Activated gamma-delta T cell treated with Interleukin-2 at 50 U/mL for 16 hours (primary cell): ENCODE data around the gene CAND1.
"Not testable (repeated sequence)": the region's sequence is repeated elsewhere in the genome, so short reads cannot be mapped to it uniquely, and the experiment has no call there.

Experiments used
- DNase-seq: peaks from one replicate; pipeline ENCODE4 v3.0.0-alpha.2; 2020

Gene CAND1

DNA sequence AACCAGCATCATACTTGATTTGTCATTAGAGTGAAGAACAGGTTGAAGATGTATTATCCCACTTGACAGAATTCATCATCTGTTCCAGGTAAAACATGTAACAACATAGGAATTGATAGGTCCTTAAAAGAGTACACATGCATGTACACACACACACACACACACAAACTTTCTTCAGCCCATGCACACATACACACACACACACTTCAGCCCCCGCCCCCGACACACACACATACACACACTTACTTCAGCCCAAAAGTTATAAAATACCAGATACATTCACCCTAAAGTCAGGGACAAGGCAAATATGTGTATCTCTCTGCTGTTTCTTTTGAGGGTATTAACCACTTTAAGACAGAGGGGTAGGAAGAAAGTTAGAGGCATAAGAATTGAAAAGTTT lies 15.4 kb downstream of the CAND1 start:
- DNase-seq: no peak

GRCh38 chr12:67286257-67286656 lies 17.1 kb downstream of the CAND1 start:
- no peak for DNase-seq

DNA sequence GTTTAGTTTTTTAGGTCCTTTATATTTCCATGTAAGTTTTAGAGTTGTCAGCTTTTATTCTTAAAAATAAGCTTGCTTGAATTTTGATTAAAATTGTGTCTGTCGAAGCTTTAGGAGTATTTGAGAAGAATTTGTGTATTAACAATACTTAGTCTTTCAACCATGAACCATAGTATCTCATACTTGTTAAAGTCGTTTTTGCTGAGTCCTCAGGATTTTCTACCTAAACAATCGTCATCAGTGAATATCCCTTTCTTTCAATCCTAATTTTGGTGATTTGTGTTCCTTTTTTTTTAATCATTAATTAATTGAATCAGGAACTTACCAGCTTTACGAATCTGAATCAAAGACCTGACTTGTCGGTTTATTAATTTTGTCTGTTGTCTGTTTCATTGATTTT lies 18.2 kb downstream of the CAND1 start:
- DNase-seq: no peak

DNA sequence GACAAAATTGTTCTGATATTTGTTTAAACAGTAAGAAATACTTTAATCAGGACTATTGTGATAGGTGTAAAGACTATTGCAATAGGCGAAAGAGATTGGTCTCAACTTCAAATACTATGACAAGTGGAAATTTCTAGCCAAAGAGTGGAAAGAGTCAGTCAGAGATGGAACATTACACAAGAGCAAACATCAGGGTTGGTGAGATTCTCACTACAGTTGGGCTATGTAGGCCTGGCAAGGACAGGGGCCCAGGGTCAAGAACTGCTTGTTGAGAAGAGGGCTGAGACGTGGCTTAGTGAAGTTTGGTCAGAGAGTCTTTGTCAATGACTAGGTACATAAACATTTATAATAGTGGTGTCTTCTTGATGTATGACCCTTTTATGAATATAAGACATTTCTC lies 19.4 kb downstream of the CAND1 start:
- no peak for DNase-seq

DNA sequence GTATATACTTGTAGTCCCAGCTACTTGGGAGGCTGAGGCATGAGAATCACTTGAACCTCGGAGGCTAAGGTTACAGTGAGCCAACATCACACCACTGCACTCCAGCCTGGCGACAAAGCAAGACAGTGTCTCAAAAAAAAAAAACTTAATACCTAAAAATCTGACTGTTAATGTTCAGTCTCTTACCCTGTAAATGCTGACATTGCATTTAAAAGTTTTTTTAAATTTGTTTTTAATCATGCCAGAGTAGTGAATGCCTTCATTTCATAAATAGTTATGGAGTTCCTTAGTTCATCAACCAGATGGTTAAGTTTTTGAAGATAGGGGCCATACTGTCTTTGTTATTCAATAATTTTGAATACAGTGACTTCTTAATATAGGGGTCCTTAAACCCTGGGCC lies 21.2 kb downstream of the CAND1 start:
- no peak for DNase-seq

- no peak for DNase-seq
These were observed 30.4 kb downstream of the CAND1 start for GRCh38 chr12:67299526-67299925.

DNA sequence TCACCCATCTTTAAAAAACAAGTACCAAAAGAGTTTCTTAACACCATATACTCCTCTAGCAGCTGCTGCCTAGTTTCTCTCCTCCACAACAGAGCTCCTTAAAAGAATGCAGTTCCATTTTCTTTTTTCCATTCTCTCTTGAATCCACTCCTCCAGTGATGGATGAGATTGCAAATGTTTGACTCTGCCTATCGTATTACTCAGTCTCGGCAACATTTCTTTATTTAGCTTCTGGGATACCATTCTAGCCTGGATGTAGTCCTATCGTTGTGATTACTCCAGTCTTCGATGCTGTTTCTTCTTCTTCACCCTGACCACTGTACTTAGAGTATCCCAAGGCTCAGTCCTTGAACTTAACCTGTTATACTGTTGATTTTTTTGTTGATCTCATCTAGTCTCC lies 30.8 kb downstream of the CAND1 start:
- no peak for DNase-seq

DNA sequence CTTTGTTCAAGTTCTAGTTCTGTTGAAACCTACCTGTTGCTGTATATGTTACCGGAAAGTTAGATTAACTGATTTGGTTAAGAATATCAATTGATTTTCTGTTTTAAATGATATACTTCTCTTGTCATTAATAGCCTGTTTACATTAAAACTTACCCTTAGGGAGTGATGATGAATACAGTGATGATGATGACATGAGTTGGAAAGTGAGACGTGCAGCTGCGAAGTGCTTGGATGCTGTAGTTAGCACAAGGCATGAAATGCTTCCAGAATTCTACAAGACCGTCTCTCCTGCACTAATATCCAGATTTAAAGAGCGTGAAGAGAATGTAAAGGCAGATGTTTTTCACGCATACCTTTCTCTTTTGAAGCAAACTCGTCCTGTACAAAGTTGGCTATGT lies 33.0 kb downstream of the CAND1 start:
- no peak for DNase-seq

DNA sequence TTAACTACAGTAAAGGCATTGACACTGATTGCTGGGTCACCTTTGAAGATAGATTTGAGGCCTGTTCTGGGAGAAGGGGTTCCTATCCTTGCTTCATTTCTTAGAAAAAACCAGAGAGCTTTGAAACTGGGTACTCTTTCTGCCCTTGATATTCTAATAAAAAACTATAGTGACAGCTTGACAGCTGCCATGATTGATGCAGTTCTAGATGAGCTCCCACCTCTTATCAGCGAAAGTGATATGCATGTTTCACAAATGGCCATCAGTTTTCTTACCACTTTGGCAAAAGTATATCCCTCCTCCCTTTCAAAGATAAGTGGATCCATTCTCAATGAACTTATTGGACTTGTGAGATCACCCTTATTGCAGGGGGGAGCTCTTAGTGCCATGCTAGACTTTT lies 36.4 kb downstream of the CAND1 start:
- DNase-seq: no peak

DNA sequence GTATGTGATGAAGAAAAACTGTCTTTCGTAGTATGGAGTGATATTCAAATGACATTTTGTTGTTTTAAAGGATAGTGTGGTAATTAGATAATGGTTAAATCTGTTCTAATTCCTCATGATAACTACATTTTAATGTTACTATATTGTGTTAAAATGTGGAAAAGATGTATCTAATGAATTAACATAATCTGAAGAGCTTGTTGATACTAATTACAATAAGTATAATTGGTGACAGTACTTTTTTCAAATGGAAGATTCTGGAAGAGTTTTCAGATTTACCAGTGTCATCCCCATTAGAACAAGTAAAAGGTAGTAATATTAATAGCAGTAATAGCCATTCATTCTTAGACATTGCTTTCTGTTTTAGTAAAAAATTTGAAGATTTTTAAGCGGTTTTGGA lies 37.6 kb downstream of the CAND1 start:
- no peak for DNase-seq

DNA sequence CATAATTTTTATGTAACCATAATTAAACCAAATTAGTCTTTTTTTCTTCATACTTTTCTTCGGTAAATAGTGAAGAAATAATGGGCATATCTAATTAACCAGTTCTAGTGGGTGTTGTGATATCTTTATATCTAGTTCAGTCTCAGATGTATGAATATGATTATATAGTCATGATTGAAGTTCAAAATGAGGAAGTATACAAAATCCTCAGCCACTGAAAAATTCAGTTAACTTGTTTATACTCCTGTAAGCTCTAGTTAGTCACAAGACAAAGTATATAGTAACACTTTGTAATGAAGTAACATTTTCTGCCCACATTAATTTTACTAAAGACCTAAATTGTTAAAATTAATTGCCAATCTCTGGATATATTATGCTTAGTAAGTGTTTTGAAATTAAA lies 46.5 kb downstream of the CAND1 start:
- DNase-seq: no peak

DNA sequence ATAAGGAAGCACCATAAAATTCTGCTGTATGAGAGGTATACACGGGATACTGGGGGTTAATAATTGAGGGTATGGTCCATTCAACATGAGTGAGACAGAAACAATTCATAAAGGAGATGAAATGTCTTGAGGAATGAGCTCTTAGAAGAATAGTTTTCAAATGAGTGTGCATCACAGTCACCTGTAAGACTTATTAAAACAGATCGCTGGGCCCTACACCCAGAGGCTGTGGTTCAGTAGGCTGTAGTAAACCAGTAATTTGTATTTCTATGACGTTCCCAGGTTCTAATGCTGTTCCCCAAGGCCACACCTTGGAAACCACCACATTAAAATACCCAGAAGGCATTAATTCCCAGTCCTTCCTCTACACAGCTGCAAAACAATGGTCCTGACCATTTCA lies 49.6 kb downstream of the CAND1 start:
- DNase-seq: no peak

GRCh38 chr12:67319936-67320335 lies 50.8 kb downstream of the CAND1 start:
- no peak for DNase-seq

DNA sequence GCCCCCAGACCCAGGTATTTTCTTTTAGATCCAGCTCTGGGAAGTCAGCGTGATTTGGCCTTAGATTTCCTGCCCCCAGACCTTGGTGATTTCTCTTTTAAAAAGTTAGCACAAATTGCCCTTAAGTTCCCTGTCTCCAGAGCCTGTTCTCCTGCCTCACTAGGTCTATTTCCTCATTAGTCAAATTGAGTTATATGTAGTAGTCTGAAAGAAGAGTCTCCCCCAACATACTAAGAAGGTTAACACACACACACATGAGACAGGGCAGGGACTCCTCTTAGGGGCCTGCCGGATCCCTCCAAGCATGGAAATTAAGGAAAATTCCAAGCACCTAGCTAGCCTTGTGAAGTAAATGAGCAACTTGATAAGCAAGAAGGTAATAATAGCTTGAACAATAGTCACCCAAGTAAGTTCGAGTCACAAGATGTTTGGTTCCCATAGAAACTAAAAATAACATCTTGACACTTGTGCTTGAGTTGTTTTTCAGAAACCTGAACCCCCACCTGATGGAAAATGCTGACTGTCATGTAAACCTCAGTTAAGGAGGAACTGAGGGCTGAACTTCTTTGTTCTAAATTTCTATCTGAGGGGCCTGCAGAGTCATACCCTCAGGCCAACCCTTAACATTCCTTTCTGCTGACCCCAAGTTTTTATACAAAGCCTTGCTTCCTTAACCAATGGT lies 51.6 kb downstream of the CAND1 start:
- DNase-seq: no peak

DNA sequence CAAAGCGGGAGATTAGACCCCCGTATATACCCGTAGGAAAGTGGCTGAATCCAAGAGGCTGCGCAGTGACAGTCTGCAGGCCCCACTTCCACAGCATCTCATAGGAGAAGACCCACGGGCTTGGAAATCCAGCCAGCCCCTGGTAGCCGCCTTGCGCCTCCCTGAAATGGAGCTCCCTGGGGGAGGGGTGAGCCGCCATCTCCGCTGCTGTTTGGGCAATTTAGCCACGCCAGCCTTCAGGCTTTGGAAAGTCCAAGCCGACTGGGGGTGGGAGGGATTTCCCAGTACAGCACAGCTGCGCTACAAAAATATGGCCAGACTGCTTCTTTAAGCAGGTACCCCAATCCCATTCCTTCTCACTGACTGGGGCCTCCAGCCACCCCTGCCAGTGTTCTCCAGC lies 53.4 kb downstream of the CAND1 start:
- no peak for DNase-seq

DNA sequence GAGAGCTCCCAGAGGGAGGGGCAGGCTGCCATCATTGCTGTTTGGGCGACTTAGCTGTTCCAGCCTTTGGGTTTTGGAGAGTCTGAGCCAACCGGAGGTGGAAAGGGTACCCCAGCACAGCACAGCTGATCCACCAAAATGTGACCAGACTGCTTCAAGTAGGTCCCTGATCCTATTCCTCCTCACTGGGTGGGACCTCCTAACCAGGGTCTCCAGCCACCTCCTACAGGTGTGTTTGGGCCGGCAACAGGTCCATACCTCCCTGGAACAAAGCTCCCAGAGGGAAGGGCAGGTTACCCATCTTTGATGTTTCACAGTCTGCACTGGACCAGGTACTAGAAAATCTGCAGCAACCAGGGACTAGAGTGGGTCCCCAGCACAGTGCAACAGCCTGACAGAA lies 53.8 kb downstream of the CAND1 start:
- no peak for DNase-seq

DNA sequence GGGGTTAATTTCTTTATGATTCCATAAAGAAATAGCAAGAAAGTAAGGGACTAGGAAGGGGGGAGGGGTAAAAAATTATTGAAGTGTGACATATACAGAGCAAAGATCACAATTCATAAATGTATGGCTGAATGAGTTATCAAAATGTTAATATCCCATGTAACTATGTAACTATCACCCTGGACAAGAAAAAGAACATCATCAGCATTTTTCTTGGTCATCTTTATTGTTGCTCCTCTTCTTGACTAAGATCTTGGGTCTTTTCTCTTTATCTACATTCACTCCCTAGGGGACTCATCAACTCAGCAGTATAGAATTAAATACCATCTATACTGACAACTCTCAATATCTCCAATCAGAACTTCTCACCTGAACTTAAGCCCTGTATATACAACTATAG lies 57.5 kb downstream of the CAND1 start:
- no peak for DNase-seq

GRCh38 chr12:67327466-67327865 lies 58.3 kb downstream of the CAND1 start:
- no peak for DNase-seq

GRCh38 chr12:67331123-67331522 lies 62.0 kb downstream of the CAND1 start:
- no peak for DNase-seq

GRCh38 chr12:67331828-67332227 lies 62.7 kb downstream of the CAND1 start:
- no peak for DNase-seq

DNA sequence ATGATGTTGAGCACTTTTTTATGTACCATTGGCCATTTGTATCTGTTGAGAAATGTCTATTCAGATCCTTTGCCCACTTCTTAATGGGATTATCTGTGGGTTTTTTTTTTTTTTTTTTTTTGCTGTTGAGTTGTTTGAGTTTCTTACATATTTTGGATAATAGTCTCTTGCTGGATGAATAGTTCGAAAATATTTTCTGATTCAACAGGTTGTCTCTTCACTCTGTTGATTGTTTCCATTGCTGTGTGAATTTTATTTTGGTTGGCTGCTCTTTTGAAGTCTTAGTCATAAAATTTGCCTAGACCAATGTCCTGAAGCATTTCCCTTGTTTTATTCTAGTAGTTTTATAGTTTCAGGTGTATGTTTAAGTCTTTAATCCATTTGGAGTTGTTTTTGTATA lies 64.5 kb downstream of the CAND1 start:
- DNase-seq: no peak

- no peak for DNase-seq
These were observed 69.3 kb downstream of the CAND1 start for GRCh38 chr12:67338426-67338825.

DNA sequence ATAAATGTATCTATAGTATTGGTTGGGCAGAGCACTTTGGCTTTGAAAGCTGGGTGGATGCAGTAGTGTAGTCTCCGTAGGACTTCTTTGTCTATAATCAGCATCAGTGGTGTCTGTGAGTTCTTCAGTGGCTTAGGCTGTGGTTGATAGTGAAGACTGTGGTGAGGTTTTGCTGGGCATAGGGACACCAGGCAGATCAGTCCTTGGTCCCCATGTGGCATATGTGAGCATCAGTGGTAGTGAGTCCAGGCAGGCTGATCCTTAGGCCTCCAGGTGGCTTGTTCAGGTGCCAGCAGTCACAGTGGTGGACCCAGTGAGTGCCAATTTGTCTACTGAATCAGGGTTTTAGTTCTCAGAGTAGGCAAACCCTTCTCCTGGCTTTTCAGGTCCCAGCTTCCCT lies 70.4 kb downstream of the CAND1 start:
- no peak for DNase-seq

GRCh38 chr12:67341086-67341485 lies 71.9 kb downstream of the CAND1 start:
- not testable (repeated sequence) for DNase-seq

- DNase-seq: no peak
These were observed 76.0 kb downstream of the CAND1 start for GRCh38 chr12:67344979-67345710.
